Glomerular visceral epithelial cell (primary cell): ENCODE measurements around the gene VGLL4.
A peak's percentile ranks its signal among the peaks of the same experiment; 100 is the strongest.

ENCODE experiments used
- DNase-seq: peaks from one replicate; pipeline ENCODE4 v3.0.0-alpha.2; 2016; ENCODE audit errors: extremely low spot score

The VGLL4 gene

DNA sequence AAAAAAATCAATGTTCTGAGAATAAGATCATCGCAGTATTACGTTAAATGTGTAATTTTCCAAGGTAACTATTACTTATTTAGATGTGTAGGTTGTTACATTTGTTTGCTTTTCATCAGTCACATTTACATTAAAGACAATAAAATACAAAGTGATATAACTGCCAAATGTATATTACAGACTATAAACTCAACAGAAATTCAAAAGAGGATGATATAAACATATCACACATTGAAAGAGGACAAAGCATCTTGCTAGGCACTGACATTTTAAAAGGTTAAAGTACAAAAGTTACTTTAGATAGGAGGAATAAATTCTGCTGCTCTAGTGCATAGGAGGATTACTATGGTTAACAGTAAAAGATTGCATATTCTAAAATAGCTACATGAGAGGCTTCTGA lies 16.1 kb downstream of the VGLL4 start:
- no peak for DNase-seq

DNA sequence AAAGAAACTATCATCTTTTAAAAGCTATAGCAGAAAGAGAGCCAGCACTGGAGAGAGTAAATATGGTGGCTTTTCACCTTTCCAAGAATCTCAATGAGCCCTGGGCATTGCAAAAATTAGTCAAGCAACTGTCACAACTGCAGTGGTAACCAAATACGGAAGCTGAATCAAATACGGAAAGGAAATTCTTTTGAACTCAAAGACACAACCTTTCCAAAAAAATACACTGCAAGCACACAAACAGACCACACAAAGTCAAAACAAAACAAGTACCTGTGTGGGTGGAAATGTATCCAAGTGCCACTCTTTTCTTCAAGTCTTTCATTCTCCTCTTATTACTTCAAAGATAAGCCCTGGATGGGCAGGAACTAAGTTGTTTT lies 17.6 kb downstream of the VGLL4 start:
- no peak for DNase-seq

GRCh38 chr3:11625376-11626083 lies 18.2 kb downstream of the VGLL4 start:
- no peak for DNase-seq

- no peak for DNase-seq
Observed at GRCh38 chr3:11624704-11625375, 18.9 kb downstream of the VGLL4 start.

DNA sequence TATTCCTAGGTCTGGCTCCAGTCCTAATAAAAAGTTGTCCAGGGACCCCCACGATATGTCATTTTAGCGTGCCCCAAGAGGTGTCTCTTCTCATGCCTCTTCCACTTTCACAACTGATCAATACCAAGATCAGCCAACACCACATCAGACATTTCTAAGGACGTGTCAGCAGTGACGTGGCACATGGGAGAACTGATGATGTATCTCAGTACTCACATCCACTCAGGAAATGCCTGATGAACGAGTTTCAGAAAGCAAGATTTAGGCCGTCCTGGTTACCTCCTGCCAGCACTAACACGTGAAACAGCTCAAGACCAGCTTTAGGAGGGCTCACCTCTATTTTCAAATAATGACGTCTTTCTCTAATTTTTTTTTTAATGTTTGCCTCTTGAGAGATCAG lies 19.6 kb downstream of the VGLL4 start:
- DNase-seq, result no peak

DNA sequence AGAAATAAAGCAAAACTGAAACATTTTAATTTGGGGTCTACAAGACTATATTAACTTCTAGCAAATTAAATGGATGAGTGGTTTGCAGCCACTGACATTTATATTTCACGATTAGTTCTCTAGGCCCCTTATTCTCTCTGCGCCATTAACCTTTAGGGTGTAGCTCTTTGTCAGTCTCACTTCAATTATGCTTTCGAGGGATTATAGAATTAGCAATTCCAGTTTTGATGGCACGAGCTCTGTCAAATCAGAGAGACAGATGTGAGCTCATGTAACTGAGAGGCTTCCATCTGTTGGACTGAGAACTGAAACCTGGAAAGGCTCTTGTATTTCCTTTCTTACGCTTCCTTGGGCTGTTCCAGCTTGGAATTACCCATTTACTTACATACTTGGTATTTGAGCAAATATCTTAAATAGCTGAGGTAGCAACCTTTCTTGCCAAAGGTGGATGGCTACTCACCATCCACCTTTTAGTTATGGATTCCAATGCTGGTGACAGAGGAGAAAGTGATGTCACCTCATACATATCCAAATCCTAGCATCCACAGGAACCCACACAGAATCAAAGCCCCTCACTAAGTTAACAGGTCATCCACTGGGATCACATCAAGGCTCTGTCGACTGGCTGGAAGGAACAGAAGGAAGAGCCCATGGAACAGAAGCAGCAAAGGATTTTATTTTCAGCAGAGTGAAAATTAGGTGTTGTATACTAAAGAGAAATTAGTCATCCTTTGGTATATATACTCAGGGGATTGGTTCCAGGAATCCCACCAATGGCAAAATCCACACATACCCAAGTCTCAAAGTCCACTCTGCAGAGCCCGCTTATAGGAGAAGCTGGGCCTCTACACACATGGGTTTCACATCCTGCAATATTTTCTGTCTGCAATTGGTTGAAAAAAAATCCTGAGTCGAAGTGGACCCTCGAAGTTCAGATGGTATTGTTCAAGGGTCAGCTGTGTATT lies 20.8 kb downstream of the VGLL4 start:
- DNase-seq, result peak; percentile 7

- DNase-seq, result no peak
Observed at GRCh38 chr3:11621077-11621476, 22.6 kb downstream of the VGLL4 start.

DNA sequence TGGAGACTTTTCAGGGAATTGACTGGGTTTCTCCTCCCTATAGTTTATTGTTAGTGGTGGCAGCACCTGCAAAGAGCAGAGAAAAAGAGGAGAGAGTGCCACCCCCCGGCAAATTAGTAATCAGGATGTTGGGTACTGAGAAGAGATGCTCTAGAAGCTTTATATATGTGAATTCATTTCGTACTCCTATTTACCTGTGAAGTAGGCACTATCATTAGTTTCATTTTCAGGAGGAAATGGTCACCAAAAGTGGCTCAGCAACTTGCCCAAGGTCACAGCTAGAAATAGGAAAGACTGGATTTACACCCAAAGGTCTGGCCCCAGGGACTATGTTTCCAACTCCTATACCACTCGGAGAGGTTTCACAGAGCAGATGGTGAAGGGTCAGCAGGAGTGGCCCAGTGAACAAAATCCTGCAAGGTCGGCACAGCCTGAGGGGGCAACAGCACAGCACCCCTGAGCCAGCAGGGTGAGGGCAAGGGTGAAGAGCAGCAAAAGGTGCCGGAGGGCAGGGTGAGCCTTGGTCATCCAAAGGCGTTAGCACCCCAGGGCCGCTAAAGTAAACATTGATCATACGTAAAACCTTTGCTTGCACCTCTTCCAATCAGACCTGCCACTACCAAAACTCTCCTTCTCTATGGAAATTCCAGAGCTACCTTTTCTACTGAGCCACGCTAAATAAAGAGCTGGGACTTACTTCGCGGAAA lies 23.6 kb downstream of the VGLL4 start:
- DNase-seq, result no peak

DNA sequence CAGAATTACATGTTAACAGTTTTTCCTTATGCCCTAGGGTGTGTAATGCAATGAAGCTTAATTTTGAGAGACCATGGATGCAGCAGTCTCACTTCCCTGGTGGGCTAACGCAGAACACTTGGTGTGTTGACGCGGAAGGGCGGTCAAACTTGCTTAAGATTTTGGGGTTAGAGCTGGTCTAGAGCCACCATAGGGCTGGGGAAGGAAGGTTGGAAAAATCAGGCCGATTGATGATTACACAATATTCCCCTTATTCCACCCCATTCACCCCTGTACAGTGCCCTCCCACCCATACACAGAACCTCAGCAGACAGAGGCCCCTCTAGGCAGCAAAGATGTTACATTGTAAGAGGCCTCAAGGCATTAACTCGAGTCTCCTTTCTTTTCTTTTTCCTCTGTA lies 24.3 kb downstream of the VGLL4 start:
- no peak for DNase-seq

- no peak for DNase-seq
Observed at GRCh38 chr3:11618904-11619303, 24.8 kb downstream of the VGLL4 start.

GRCh38 chr3:11616551-11616950 lies 27.2 kb downstream of the VGLL4 start:
- DNase-seq, result no peak

DNA sequence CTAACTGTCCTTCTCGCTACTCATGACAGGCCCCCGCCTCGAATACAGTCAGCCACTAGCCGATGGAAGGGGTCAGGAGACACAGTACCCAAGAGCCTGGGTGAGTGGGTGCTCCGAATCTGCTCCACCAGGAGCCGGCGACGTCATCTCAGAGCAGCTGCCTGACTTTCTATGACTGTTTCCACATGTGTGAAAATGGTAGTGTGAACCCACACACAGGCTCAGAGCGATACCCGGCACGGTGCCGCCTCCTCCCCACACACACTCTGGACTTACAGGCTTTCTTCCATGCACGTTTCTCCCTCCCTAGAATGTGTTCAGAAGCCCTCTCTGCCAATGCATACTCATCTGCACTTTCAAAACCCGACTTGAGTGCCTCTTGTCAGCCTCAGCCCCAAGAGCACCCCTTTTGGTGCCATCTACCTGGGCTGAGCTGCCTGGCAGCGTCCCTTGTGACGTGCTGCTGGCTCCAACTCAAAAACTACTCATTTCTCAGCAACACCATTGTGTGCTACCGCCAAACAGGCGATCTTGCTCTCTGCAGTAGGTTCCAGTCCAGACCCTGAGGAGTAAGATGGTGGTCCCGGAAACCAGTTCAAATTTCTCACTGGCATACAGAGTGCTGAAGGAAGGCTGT lies 29.7 kb downstream of the VGLL4 start:
- no peak for DNase-seq

- no peak for DNase-seq
Observed at GRCh38 chr3:11613319-11613718, 30.4 kb downstream of the VGLL4 start.

DNA sequence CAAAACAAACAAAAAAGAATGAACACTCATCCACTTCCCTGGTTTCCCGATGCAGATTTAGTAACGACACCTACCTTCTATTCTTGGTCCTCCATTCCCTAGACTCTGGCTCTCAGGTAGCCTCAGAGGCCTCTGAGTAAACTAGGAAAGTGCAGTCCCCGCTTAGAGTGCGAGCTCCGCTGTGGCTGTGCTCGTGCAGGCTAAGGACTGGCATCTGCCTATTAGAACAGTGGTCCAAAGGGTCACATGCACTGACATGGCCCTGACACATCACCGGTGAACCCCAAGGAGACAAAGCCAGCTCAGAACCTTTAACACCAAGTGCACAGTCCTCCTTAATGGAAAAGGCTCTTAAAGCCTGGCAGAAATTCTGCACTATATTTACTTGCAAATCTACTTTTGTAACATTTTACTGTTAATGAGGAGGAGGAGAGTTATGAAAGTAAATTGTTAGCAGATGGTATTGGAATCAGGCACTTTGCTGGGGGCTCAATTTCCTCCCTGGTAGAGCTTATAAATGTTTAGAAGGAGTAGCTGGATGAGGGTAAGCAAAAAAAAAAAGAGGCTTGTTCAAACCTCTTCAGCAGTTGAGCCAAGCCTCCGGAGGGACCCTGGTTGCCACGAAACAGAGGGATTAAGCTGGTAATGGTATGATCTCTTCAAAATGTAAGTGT lies 31.1 kb downstream of the VGLL4 start:
- no peak for DNase-seq

DNA sequence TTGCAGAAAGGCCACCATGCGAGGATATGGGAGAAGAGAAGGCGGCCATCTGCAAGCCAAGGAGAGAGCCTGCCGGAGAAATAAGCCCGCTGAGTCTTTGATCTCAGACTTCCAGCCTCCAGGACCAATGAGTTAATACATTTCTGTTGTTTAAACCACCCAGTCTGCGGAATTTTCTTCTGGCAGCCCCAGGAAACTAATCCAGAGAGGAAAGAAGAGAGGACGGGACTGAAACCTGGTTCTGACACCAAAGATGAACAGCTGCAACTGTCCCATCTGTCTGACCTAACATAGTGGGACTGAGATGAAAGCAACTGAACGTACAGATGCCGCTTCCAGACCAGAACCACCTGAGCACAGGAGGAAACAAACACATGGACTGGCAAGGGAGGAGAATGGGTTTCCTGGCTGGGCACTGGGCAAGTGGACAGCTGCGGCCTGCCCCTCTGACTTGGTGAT lies 32.3 kb downstream of the VGLL4 start:
- no peak for DNase-seq

- DNase-seq, result no peak
Observed at GRCh38 chr3:11610700-11611275, 32.9 kb downstream of the VGLL4 start.

GRCh38 chr3:11610044-11610671 lies 33.6 kb downstream of the VGLL4 start:
- no peak for DNase-seq

DNA sequence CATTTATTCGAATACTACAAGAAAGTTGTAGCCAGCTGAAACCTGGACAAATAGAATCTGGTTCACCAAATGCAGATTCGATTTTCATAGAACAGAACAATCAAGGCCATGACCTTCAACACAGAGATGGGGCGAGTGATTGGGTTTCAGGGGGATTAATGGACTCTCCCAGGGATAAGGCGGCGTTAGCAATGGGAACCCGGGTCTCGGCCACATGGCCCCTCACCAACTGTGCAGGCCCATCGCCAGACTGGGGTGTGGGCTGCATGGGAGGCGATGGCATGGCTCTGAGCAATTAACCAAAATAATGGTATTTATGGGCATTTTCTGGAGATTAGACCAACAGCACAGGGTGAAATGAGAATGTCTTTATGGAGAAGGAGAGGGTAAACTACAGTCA lies 34.2 kb downstream of the VGLL4 start:
- DNase-seq, result no peak

DNA sequence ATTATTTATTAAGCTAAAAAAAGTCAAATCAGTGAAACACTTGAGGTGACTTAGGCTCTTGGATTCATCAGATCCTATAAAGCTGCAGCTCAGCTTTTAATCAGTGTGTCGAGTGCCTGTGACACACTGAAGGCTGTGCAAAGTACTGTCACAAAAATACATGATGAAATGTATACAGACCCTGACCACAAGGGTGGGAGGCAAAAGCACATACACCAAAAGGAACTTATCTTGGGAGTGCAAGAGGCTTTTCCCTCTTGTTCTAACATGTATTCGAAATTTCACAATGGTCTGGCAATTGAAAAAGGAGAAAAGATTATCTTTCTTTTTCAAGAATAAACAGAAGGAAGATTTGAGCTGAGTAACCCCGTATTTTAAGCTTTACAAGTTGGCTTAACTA lies 35.9 kb downstream of the VGLL4 start:
- no peak for DNase-seq

- DNase-seq, result no peak
Observed at GRCh38 chr3:11606865-11607440, 36.8 kb downstream of the VGLL4 start.
